ENCODE measurements around the gene ORC4. TPM values are rescaled to one million over a fixed set of nuclear protein-coding genes. Genes with fewer than 3 reads are reported as not detected.

The ORC4 gene
- total RNA-seq, 4 donors from 2014 or later: 38.7 to 85.0 (median 45.5) TPM

GRCh38 chr2:147916723-147917122 lies 103.8 kb downstream of the ORC4 start:
- peaks cover 0 to 26% (median 0%) of the 10 kb centered on the region in 4 donors for H3K4me1 ChIP-seq
- TF ChIP-seq EP300 (IDR thresholded peaks at IDR 0.05) (no peak), POLR2A (IDR thresholded peaks at IDR 0.05) (no peak), CTCF (IDR thresholded peaks at IDR 0.05) (no peak)
- H3K4me3 ChIP-seq: no peak overlapping the region
- DNase-seq (ENCODE audit: low spot score in 2 of 2): no peak
- no peaks in the 10 kb centered on the region for H3K27me3 ChIP-seq
- 74 to 76% methylated on average over 4 of the region's 4 CpGs for WGBS, 2 donors
- peaks cover 0 to 30% (median 0%) of the 10 kb centered on the region in 3 donors for H3K36me3 ChIP-seq
- no peaks in the 10 kb centered on the region for H3K9me3 ChIP-seq
- H3K27ac ChIP-seq: no peak overlapping the region

- Histone ChIP-seq H3K4me1 (peaks cover 0 to 32% (median 1%) of the 10 kb centered on the region in 4 donors), H3K27me3 (no peaks in the 10 kb centered on the region), H3K9me3 (no peaks in the 10 kb centered on the region), H3K4me3 (no peak overlapping the region), H3K36me3 (peaks cover 0 to 27% (median 0%) of the 10 kb centered on the region in 3 donors), H3K27ac (no peak overlapping the region)
- 88 to 92% methylated on average over 2 of the region's 2 CpGs for WGBS, 2 donors
- TF ChIP-seq CTCF (IDR thresholded peaks at IDR 0.05) (no peak), EP300 (IDR thresholded peaks at IDR 0.05) (no peak), POLR2A (IDR thresholded peaks at IDR 0.05) (no peak)
- no peak for DNase-seq (ENCODE audit: low spot score in 2 of 2)
Observed at GRCh38 chr2:147916067-147916466, 104.5 kb downstream of the ORC4 start.

- 23 to 35% methylated on average over 3 of the region's 3 CpGs for WGBS, 2 donors
Observed at GRCh38 chr2:147913701-147914480, 106.6 kb downstream of the ORC4 start.

GRCh38 chr2:147910990-147911473 lies 109.5 kb downstream of the ORC4 start:
- TF ChIP-seq POLR2A (IDR thresholded peaks at IDR 0.05) (no peak), EP300 (IDR thresholded peaks at IDR 0.05) (no peak), CTCF (IDR thresholded peaks at IDR 0.05) (peak; percentile 58 to 83 (median 69))
- 0% methylated on average over 2 of the region's 2 CpGs for WGBS, 2 donors
- DNase-seq (ENCODE audit: low spot score in 2 of 2): peak in 1 of 2 donors; percentile 53
- H3K4me3 ChIP-seq: no peak overlapping the region
- H3K4me1 ChIP-seq: peaks cover 0 to 32% (median 4%) of the 10 kb centered on the region in 4 donors
- no peaks in the 10 kb centered on the region for H3K27me3 ChIP-seq
- no peaks in the 10 kb centered on the region for H3K9me3 ChIP-seq
- H3K27ac ChIP-seq: peak overlapping the region in 1 of 4 donors; percentile 28
- H3K36me3 ChIP-seq: no peaks in the 10 kb centered on the region

More at GRCh38 chr2:147913701-147914480, 106.6 kb downstream of the ORC4 start:
- Histone ChIP-seq H3K4me1 (peaks cover 0 to 40% (median 4%) of the 10 kb centered on the region in 4 donors), H3K9me3 (no peaks in the 10 kb centered on the region), H3K36me3 (peaks cover 0 to 14% (median 0%) of the 10 kb centered on the region in 3 donors), H3K4me3 (no peak overlapping the region), H3K27me3 (no peaks in the 10 kb centered on the region), H3K27ac (peak overlapping the region in 1 of 4 donors; percentile 52)
- TF ChIP-seq EP300 (IDR thresholded peaks at IDR 0.05): no peak
- DNase-seq (ENCODE audit: low spot score in 2 of 2): no peak

DNA sequence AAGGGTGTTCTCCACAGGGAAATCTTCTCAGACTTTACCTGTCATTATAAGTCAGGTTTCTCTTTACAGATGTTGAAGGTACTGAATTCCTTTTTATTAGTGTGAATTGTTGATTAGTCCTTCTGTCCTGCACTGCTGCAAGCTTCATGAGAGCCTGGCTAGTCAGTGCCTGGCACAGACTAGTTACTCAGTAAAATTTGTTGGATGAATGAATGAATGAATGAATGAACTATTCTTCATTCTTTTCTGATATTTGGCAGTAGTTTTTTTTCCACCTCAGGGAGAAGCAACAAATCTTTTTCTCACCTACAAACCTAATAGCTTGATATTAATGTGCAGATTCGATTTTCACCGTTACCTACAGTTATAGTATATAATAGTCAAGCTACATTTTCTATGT lies 111.4 kb downstream of the ORC4 start:
- Histone ChIP-seq H3K27ac (no peak overlapping the region), H3K4me1 (peaks cover 0 to 24% (median 4%) of the 10 kb centered on the region in 4 donors), H3K36me3 (no peaks in the 10 kb centered on the region), H3K27me3 (no peaks in the 10 kb centered on the region), H3K9me3 (no peaks in the 10 kb centered on the region), H3K4me3 (no peak overlapping the region)
- WGBS, 2 donors: 92 to 96% methylated on average over 2 of the region's 2 CpGs
- TF ChIP-seq POLR2A (IDR thresholded peaks at IDR 0.05) (no peak), CTCF (IDR thresholded peaks at IDR 0.05) (no peak), EP300 (IDR thresholded peaks at IDR 0.05) (no peak)
- no peak for DNase-seq (ENCODE audit: low spot score in 2 of 2)
